Measurements from ENCODE around the gene USP53. TPM values are rescaled to one million over a fixed set of nuclear protein-coding genes. Genes with fewer than 3 reads are reported as not detected.
"Not testable (repeated sequence)": the region's sequence is repeated elsewhere in the genome, so short reads cannot be mapped to it uniquely, and the experiment has no call there.

The USP53 gene
- total RNA-seq, 1 donor from 2014 or later, result 183 TPM

DNA sequence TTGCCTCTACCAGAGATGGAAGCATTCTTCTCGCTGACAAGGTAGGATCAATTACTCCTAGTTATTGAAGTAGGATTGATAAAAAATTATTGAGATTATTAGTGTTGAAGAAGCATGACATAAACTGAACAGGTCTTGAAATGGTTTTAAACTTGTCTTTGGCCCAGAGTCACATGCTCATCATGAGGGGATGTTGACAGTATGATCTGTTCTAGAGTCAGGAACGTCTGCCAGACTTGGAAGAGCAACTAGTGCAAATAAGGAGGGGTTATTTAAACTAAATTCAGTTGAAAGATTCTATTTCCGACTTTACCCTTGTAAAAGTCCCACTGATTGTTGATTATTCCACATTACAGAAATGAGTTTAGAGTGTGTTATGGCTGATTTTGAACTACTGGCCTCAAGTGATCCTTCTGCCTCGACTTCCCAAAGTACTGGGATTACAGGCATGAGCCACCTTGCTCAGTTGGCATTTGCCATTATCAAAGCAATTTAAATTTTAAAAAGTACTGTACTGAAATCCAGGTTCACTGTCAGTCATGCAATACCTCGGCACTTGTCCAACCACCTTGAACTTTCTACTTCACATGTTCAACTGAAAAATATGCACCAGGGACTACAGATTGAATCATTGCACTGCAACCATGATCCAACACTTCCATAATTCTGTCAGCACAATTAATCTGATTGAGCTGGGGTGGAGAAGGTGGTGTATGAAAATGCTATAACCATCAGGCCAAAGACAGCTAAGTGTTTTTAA is 89.7 kb downstream of the USP53 start:
- DNase-seq (ENCODE audit: low spot score) (no peak), ATAC-seq (no peak)
- intact Hi-C loops (cut with DNase I), result no loop called here

- intact Hi-C loops (cut with DNase I), result no loop called here
- no peak for ATAC-seq
- no peak for DNase-seq (ENCODE audit: low spot score)
These were observed 91.2 kb downstream of the USP53 start for GRCh38 chr4:119303587-119304305.

- DNase-seq (ENCODE audit: low spot score), result no peak
- intact Hi-C loops (cut with DNase I), result no loop called here
- ATAC-seq, result no peak
These were observed 91.9 kb downstream of the USP53 start for GRCh38 chr4:119304431-119304830.

DNA sequence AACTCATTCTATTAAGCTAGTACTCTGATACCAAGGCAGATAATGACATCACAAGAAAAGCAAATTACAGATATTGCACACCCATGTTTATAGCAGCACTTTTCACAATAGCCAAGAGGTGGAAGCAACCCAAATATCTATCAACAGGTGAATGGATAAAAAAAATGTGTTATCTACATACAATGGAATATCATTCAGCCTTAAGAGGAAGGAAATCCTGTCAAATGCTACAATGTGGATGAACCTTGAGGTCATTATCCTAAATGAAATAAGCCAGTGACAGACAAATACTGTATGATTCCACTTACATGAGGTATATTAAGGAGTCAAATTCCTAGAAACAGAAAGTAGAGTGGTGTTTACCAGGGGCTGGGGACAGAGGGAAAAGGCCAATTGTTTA is 95.1 kb downstream of the USP53 start:
- ATAC-seq (no peak), DNase-seq (ENCODE audit: low spot score) (no peak)
- intact Hi-C loops (cut with DNase I), result no loop called here

DNA sequence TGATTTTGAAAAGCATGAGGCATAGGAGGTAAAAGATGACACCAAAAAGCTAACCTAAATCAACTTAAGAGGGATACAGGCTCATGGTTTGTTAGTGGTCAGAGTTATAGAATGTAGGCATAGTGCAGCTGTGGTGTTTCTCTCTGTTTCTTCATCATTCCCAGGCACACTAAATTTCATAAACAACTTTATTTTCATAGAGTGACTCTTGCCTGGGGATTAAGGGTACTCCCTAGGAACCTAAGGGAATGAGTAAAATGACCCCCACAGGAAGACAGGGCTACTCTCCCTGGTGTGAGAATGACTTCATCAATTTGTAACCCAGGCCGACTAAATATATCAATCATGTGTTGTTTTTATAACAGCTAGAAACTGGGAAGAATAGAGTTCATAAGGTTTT is 98.3 kb downstream of the USP53 start:
- ATAC-seq, result no peak
- intact Hi-C loops (cut with DNase I), result loop anchor here (10.0 kb wide), 1 partner anchor 744 kb away; no protein-coding TSS in a partner anchor
- DNase-seq (ENCODE audit: low spot score), result no peak

- DNase-seq (ENCODE audit: low spot score), result no peak
- intact Hi-C loops (cut with DNase I), result loop anchor here (10.0 kb wide), 1 partner anchor 742 kb away; no protein-coding TSS in a partner anchor
- no peak for ATAC-seq
These were observed 100.7 kb downstream of the USP53 start for GRCh38 chr4:119313237-119313636.

- intact Hi-C loops (cut with DNase I), result loop anchor here (10.0 kb wide), 1 partner anchor 740 kb away; no protein-coding TSS in a partner anchor
- ATAC-seq (peak; percentile 77), DNase-seq (ENCODE audit: low spot score) (no peak)
These were observed 101.8 kb downstream of the USP53 start for GRCh38 chr4:119314356-119314755.

DNA sequence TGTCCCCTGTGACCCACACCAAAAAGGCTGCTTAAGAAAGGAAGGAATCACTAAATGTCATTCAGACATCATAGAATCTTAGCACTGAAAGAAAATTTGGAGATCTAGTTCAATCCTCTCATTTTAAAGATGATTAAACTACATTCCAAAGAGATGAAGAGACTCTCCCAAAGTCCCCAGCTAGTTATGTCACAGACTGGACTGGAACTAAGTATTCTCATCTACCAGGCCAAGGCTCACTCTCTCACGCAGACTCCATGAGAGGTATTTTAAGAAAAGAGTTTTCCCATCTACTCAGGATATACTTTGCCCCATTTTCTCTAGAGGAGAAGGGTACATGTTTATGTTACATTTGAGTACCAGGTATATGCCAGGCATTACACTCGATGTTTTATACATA is 102.5 kb downstream of the USP53 start:
- intact Hi-C loops (cut with DNase I), result loop anchor here (10.0 kb wide), 1 partner anchor 740 kb away; no protein-coding TSS in a partner anchor
- DNase-seq (ENCODE audit: low spot score) (no peak), ATAC-seq (no peak)

DNA sequence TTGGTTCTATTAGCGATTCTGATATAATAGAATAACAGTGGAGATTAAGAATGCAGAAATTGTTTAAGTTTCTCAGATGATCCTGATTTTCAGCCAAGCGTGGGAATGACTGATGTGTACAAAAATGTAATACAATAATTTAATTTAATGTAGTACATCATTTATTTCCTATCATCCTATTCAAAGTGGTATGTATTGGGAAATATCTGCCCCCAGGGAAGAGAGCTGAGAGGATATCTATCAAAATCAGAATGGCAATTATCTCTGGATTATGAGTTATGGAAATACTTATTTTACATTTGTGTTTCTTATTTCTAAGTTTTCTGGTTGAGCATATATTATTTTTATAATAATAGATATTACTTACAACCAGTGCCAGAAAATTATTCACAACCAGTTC is 105.5 kb downstream of the USP53 start:
- intact Hi-C loops (cut with DNase I), result loop anchor here (10.0 kb wide), 1 partner anchor 737 kb away; no protein-coding TSS in a partner anchor
- DNase-seq (ENCODE audit: low spot score) (no peak), ATAC-seq (no peak)

DNA sequence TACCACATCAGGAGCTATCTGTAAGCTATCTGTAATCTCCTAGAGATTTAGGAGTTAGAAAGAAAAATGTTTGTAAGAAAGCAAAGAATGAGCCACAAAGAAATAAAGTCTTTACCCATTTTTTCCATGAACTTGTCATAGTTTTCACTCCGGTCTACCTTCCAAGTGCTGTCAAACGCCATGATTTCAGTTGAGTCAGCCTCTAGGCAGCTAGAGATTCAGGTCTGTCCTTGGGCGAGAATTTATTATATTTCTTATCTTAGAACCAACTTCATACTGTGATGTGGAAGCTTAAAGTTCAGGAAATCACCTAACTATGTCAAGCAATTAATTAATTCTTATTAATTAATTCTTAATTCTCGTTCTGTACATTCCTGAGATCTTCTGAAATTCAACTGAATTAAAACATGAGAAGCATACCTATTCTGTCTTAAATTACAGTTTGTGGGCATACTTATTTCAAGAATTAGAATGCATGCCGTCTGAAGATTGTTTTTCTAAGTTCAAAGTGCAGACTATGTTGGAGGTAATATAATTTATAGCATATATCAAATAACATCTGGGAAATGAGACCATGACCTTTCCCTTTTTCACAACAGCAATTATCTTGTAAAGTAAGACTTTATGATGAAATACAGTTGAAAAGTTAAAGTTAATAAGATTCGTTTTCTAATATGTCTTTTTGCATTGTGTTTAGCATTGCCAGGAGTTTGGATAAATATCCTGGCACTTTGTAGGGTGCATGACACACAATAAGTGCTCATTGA is 109.6 kb downstream of the USP53 start, which contains the start of gene FABP2:
FABP2 (minus strand) TSS at position 218 of the 767 bp plus-strand sequence; CDS start at position 182, 36 bp downstream.
- ATAC-seq, result no peak
- no peak for DNase-seq (ENCODE audit: low spot score)
- intact Hi-C loops (cut with DNase I), result no loop called here

DNA sequence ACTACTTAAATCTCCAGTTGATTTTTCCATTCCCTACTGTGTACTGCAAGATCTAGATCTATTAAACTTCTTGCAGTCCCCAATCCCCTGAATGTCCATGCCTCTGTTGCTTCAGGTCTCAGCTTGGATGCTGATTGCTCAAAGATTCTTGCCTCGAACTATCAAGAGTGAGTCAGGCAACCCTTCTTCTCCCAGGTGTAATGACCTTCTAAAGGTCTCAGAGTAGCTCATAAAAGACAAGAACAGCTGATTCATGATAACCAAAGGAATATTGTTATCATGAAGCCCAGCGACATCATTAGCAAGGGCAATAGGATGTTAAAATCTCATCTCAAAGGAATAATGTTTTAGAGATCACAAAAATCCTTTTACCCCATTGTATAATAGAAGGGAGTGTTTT is 116.2 kb downstream of the USP53 start:
- DNase-seq (ENCODE audit: low spot score) (no peak), ATAC-seq (no peak)
- intact Hi-C loops (cut with DNase I), result no loop called here

DNA sequence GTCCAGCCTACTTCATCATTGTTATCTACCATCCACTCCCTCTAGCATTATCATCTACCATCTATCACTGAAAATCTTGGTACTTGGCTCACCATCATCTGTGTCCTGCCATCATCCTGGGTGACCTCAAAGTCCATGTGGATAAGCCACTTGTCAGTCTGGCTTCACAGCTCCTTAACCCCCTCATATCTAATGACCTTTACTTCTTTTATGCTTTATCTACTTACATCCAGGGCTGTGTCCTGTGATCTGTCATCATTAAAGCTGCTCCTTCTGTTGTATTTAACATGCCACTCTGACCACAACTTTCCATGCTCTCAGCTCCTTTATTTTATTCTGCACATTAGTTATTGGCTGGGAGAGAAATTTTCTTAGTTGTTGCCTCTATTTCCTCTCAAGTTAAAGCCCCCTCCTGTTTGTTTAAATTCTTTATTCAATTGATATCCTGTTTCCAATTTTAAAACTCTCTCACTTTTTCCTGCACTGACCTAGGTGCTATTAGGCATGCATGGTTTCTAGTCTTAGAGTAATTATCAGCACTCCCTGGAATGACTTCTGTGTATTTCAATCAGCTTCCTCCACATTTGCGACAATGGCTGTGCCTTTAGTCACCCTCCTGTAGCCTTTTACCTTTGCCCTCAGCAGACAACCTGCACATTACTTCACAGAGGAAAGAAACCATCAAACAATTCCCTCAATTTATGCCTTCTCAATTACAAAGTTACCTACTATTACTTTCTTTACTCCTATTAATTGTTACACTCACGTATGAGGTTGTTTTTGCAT is 117.5 kb downstream of the USP53 start:
- intact Hi-C loops (cut with DNase I), result no loop called here
- DNase-seq (ENCODE audit: low spot score), result no peak
- no peak for ATAC-seq

DNA sequence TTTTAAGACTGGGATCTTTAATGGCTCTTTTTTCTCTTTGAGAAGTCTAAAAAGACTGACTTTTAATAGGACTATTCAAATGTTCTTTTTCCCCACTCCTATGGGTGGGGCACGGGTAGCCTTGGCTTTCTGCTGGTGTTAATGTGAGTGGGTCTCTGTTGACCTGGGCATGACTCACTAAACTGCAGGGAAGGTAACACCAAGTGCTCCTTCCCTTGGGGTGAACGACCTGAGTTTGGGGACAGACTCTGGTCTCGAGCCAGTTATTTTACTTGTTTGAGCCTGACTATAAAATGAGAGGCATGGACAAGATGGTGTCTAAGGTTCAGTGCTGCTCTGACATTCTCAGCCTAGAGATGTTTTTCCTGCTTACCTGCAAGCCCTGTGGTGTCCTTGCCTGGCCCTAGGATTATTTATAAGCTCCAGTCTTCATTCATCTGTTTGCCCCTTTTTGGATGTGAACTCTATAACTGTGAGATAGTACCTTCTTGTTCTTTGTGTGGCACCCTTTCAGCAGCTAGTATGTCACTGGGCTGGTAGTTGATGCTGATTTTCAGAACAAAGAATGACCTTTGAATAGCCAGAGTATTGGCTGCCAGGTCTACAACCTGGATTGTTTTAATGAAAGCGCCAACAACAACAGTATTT is 123.9 kb downstream of the USP53 start:
- intact Hi-C loops (cut with DNase I); DNase-seq (ENCODE audit: low spot score): not testable (repeated sequence)
- peak; percentile 15 for ATAC-seq

GRCh38 chr4:119337010-119337409 is 124.5 kb downstream of the USP53 start:
- DNase-seq (ENCODE audit: low spot score), result no peak
- ATAC-seq, result peak; percentile 63

GRCh38 chr4:119339895-119340294 is 127.4 kb downstream of the USP53 start:
- ATAC-seq; DNase-seq (ENCODE audit: low spot score); intact Hi-C loops (cut with DNase I): not testable (repeated sequence)

More at GRCh38 chr4:119337010-119337409, 124.5 kb downstream of the USP53 start:
- intact Hi-C loops (cut with DNase I), result no loop called here

DNA sequence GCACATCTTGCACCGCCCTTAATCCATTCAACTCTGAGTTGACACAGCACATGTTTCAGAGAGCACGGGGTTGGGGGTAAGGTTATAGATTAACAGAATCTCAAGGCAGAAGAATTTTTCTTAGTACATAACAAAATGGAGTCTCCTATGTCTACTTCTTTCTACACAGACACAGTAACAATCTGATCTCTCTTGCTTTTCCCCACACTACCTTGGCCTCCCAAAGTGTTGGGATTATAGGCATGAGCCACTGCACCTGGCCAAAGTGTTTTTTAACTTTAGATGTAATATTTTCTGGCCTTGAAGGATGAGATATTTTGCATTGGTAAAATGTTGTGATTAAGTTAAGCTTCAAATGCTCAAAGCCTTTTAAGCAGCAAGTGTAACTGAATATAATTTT is 130.8 kb downstream of the USP53 start:
- intact Hi-C loops (cut with DNase I); DNase-seq (ENCODE audit: low spot score); ATAC-seq: not testable (repeated sequence)

Data from sciatic nerve (tissue), 2 donors.